HG03095 (cell line): ENCODE results near the gene LGALS8.

ENCODE experiments used
- ATAC-seq: cut with Tn5 transposase; IDR thresholded peaks from one replicate; pipeline ENCODE4 v1.9.1; 2021; ENCODE audit warnings: moderate library complexity; ENCODE audit not compliant: unreplicated experiment

LGALS8 gene

DNA sequence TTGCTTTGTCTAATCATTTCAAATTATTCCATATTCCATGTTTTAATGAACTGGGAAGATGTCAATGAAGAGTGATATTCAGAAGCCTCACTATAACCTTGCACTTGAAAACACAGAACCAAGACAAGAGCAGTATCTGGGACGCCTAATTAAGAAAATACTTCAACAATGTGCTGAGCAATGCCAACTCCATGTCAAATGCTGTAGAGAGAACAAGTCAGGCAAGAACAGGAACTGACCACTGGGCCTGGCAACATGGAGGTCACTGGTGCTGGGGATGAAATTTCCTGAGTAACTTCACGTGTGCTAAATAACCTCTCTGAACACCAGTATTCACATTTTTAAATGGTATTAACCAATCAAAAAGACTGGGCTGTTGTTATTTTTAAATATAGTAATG is 57.7 kb downstream of the LGALS8 start:
- no peak for ATAC-seq

GRCh38 chr1:236589531-236589930 is 65.7 kb downstream of the LGALS8 start:
- no peak for ATAC-seq

- ATAC-seq: no peak
Measured at GRCh38 chr1:236590553-236591150, 66.9 kb downstream of the LGALS8 start.

DNA sequence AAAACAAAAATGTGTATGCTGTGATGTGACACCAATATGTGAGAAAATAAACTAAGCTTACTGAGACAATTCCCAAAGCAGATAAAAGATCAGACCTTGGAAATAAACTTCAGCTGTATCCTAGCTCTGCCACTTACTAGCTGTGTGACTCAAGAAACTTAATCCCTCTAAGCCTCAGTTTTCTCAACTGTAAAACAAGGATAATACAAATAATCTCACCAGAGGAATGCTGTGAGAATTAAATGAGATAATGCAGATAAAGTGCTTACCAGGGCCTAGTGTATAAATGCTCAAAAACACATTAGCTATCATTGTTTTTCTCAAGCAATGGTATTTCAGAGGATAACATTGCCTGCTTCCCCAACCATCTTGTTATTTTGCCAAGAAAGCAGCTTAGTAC is 78.4 kb downstream of the LGALS8 start:
- ATAC-seq: no peak
